HEK293 (cell line): ENCODE measurements around the gene MAN1B1.

Experiments used
- CTCF ChIP-seq: fragments of 450-650 bp; formaldehyde crosslinking; IDR thresholded peaks from 2 replicates; pipeline ENCODE4 v1.5.1; 2016; ENCODE audit warnings: missing biosample characterization, missing genetic modification characterization
- YY1 ChIP-seq: fragments of 450-650 bp; formaldehyde crosslinking; IDR thresholded peaks from 2 replicates; pipeline ENCODE4 v1.5.1; 2018; ENCODE audit warnings: missing biosample characterization, missing genetic modification characterization
- ZNF548 ChIP-seq: fragments of 450-650 bp; formaldehyde crosslinking; IDR thresholded peaks from 2 replicates; pipeline ENCODE4 v1.5.1; 2016; ENCODE audit warnings: missing biosample characterization, missing genetic modification characterization
- ZSCAN30 ChIP-seq: fragments of 450-650 bp; IDR thresholded peaks from 2 replicates; pipeline ENCODE4 v1.5.1; 2018; ENCODE audit warnings: missing biosample characterization, mild to moderate bottlenecking, missing genetic modification characterization, moderate library complexity

DNA sequence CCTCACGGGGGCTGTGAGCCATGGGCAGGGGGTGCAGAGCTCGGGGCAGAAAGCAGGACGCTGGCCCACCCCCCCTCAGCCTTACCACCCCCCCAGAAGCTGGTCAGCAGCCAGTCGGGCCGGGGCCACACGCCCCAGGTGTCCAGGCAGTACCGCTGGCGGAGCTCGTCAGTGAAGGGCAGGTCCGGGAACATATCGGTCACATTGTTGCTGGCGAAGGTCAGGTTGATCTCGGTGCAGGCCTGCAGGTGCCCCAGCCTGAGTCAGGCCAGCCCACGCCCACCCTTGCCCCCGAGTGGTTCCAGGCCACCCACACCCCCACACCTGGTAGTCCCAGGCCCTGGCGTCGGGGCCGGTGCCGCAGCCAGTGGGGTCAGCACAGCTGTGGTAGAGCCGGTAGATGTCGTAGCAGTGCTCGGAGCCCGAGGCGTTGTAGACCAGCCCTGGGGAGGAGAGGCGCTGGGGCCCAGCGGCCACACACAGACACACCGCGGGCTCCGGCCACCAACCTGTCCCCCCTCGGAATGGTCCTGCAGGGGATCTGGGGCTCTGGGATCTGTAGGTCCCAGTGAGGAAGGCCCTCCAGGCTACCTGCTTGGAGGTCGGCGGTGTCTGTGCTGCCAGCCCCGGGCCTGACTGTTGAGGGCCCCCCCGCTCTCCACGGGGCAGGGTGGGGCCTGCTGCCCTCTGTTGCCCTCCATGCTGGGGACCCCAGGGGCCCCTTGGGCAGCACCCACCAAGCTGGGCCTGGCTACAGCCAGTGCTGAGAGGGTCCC is 25.2 kb downstream of the MAN1B1 start:
- TF ChIP-seq ZNF548 (tag by site-specific recombination) = no peak
- no peak for TF ChIP-seq CTCF
- TF ChIP-seq ZSCAN30 (tag by site-specific recombination) = no peak
- no peak for TF ChIP-seq YY1 (tag by site-specific recombination)
